Measurements from ENCODE around the gene WWOX.

Gene WWOX

DNA sequence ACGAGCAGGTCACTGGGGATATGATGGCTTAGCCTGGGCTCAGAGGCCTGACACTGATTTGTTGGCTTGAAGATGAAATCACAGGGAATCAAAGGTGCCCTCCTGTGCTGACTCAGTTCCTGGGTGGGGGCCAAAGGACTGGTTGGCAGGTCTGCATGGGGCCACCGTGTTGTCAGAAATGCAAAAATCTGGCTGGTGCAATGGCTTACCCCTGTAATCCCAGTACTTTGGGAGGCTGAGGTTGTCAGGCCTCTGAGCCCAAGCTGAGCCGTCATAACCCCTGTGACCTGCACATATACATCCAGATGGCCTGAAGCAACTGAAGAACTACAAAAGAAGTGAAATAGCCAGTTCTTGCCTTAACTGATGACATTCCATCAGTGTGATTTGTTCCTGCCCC lies 314.2 kb downstream of the WWOX start:
- DNase-seq = no peak

DNA sequence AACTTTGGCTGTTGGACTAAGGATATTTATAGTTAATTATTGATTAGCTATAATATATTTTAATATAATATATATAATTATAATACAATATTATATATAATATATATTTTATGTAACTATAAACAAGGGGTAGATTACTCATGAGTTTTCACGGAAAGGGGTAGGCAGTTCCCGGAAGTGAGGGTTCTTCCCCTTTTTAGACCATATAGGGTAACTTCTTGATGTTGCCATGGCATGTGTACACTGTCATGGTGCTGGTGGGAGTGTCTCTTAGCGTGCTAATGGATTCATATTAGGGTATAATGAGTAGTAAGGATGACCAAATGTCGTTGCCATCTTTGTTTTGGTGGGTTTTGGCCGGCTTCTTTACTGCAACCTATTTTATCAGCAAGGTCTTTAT lies 315.6 kb downstream of the WWOX start:
- DNase-seq = no peak

DNA sequence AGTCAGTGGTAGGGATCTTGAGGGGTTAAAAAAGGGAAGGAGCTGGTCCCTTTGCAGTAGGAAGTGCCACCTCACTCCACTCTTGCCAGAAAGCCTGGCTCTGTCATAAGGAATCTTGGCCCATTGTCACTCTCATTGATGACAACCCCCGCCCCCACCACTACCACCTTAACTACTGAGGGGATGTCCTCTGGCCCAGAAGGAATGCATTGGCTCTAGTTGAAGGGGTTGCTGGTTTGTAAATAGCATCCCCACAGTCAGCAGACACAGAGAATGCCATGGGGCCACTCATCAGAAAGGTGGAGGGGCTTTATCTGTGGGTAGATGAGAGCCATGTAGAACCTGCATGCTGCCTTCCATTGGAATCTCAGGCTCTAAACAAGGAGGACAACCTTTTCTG lies 316.2 kb downstream of the WWOX start:
- DNase-seq = no peak

DNA sequence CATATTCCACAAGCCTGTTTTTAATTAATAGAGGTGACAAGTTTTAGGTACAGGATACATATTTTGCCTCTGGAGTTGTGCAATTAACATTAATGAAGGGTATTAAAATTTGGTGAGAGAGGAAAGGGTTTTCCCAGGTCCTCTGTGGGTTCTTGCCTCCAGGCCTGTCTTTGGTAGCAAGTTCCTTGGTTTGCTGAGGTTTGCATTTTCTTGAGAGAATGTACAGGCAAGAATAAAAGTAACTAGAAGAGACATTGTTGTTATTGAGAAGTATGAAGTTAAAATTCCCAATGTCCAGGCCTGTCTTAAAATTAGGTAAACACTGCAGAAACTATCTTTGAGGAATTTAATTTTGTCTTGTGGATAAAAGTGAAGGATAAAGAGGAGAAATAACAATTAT lies 316.9 kb downstream of the WWOX start:
- DNase-seq = no peak

DNA sequence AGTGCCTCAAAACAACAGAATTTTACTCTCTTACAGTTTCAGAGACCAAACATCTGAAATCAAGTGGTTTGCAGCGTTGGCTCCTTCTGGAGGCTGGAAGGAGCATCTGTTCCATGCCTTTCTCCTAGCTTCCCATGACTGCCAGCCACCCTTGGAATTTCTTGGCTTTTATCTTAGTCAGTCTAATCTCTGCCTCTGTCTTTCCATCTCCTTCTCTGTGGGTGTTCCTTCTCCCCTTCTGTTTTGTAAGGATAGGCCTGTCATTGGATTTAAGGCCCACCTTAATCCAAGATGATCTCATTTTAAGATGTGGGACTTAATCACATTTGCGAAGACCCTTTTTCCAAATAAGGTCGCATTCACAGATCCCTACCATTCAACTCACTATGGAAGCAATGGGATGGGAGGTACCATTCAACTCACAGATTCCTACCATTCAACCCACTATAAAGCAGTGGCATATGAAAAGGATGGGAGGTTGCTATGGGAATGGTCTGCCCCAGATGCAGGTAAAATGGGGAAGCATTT lies 321.8 kb downstream of the WWOX start:
- no peak for DNase-seq

DNA sequence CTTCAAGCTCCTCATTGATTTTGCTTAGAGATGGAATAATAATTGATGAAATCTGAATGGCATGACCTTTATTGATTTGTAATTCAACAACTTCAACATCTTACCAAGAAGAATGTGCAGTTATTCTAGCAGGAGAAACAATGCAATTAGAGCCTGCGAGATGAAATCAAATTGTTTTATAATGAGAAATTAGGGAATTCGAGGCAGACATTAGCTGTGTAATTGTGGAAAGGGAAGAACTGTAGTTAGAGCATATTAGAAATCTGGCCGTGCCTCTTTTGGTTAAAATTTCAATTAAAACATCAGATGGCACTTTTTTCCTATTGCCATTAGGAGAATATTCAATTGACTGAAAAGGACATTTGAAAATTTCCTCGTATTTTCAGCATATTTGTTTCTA lies 325.8 kb downstream of the WWOX start:
- DNase-seq = no peak

DNA sequence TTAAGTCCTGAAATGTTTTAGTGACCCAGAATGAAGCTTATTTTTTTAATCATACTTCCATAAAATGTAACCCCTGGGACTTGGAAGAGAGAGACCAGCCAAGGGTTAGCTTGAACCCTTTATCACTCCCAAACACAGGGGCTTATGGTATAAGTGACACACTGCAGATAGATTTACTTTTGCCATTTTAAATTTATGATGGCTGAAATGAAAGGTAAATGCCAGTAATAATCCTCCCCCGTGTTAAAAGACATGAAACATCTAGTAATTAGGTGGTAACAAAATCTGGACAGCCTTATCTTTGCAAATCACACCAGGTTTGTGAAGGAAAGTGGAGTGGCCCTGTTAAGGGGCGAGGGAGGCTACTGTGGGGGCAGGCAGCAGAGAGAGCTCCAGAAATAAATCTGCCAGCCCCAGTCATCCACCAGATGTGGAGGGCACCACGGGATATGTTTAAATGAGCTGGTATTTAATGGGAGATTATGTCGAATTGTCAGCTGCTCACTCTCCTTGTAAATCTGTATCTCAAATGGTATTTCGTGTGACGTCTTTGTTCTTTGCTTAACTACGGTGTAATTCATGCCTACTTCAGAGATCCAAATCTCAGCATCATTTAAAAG lies 326.5 kb downstream of the WWOX start:
- no peak for DNase-seq

DNA sequence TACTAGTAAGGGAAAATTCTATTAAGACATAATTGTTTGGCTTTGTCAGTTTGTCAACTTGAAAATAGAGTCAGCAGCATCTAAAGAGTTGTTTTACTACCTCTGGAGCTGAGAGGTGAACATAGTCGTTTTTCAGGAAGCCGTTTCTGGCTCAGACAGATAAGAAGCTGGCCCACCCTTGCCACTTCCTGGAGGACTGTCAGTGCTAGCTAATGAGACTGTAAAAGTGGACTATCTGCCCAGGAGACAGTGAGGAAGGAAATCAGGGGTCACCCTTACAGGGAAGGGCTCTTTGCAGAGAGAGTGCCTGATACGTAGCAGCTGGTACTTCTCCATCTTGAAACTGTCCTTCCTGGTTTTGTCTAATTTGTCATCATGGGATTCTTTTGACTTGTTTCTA lies 328.7 kb downstream of the WWOX start:
- DNase-seq = no peak

DNA sequence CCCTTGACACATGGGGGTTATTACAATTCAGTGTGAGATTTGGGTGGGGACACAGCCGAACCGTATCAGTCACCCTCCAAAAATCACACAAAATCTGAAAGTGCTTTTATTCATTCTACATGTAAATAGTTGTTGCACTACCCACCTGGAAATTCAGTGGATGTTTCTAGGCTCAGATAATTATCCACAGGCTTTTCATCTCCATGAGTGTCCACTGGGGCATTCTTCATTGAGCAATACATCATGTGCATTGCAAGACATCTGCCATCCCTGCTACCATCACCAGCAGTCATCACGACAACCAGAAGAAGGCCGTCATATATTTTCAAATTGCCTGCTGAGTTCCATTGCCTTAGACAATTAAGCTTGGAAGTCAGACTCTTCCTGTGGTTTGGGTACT lies 330.8 kb downstream of the WWOX start:
- DNase-seq = no peak

DNA sequence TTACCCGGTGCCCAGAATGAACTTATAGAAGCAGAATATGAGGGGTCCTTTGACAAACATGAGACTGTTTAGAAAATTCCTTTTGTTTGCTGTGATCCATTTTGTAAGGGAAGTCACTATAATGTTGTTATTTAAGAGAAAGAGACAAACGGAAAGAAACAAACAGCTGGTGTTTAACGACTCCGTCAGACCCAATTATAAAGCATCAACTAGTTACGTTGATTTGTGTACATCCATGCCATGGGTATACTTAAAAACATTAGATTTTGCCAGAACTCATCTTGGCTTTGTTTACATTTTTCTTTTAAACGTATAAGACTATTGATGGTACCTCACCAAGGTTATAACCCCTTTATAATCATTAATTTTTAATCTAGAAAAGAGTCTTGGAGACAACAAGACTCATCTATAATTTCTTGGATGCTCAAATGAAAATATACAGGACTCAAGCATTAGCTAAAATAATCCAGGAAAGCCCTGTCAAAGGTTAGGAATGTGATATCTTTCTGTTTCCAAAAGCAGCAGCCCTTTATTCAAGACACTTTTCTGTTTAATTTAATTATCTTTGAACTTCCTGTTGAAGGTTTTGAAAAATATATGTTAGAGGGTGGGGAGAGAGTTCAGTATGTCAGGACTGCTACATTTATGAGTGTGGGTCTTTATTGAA lies 331.7 kb downstream of the WWOX start:
- no peak for DNase-seq

DNA sequence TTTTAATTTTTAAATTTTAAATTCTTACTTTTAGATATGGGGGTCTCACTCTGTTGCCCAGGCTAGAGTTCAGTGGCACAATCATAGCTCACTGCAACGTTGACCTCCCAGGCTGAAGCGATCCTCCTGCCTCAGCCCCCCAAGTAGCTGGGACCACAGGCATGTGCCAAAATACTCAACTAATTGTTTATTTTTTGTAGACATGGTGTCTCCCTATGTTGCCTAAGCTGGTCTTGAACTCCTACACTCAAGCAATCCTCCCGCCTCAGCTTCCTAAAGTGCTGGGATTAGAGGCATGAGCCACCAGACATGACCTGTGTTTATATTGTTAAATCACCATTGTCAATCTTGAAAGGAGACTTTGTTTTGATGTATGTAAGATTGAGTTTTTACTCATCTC lies 332.2 kb downstream of the WWOX start:
- no peak for DNase-seq

DNA sequence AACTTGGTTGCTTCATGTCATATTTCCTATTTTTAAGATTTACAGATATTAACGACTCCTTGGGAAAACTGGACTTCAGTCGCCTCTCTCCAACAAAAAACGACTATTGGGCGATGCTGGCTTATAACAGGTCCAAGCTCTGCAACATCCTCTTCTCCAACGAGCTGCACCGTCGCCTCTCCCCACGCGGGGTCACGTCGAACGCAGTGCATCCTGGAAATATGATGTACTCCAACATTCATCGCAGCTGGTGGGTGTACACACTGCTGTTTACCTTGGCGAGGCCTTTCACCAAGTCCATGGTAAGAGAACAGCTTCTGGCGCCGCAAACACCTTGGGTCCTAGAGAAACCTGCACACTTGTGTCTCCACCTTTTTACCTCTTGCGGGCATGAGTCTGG lies 333.0 kb downstream of the WWOX start:
- no peak for DNase-seq

DNA sequence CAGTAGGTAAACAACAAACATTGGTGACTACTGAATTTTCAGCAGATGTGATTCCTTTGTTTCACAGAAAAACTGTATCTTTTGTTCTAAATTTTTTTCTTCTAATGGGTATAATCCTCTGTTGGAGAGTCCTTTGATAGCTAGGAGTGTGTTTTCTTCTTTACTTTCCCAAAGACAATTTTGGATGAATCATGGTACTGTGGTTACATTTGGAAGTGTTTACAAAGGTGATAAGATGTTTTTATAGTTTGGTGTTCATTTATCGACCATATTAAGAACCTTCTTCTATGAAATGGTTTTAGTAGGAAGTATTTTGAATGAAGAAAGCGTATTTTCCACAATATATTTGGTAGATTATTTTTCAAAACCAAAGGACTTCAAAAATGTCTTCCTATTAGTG lies 333.7 kb downstream of the WWOX start:
- DNase-seq = no peak

DNA sequence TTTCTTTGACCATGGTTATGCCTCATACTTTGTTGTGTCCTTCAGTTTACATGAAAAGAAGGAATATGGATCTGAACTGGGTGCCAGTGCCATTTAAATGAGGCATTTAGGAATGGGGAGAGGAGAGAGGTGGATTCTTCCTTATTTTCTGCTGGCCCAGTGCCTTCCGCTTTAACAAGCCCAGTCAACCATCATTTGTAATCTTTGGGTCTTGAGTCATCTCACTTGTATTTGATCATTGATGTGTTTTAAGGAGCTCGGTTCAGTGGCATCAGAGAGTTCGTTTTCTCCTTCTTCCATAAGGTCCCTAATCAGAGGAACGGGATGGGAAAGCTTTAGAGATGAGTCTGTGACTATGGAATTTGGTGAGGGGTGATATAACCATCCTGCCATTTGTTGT lies 334.9 kb downstream of the WWOX start:
- DNase-seq = no peak

DNA sequence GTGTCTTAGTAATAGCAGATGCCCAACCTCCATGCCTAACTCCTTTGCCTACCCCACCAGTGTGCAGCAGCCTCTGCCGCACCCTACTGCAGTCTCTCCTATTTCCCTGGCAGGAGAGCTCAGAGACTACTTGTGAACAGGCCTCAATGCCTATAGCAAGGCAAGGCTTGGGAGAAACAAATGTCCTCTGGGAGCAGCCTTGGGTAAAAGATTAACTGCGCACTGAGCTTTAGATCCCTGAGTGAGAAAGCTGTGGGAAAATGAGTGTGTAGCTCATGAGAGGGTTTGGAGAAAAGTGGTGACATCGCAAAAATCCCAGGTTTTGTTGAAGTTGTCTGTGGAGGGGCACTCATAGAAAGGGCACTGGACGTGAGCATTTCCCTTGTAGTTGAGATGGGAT lies 335.8 kb downstream of the WWOX start:
- DNase-seq = no peak

DNA sequence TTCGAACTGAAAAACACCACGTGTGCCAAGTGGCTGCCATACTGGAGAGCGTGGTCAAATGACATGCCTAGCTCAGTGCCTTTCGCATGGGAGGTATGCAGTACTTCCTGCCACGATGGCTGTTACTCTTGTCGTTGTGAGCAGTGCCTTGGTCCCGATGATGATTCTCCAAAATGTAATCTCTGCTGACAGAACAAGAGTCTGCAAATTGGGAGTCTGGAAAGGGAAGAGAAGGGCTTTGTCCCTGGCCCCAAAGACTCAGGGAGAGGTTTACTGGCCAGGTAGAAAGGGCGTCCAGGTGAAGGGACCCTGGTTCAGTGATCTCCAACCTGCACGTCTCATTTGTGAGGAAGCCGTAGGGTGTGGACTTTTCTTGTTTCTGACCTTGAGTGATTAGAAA lies 336.6 kb downstream of the WWOX start:
- no peak for DNase-seq

DNA sequence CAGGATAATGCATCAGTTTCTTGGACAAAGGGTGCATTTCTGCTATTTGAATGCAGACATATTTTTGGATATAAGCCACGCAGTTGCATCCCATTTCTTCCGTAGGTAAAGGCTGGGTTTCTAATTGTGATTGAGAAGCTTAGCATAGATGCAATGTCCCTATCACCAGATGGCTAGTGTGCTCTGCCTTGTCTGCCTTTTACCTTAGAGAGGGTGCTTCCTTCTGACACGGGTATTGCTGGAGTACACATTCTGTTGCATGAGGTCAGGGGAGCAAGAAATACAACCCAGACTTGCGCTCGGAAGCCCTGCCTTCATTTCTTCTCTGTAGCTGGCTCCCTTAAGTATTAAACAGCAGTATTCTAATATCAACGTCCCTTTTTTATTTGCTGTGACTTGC lies 337.4 kb downstream of the WWOX start:
- DNase-seq = no peak

DNA sequence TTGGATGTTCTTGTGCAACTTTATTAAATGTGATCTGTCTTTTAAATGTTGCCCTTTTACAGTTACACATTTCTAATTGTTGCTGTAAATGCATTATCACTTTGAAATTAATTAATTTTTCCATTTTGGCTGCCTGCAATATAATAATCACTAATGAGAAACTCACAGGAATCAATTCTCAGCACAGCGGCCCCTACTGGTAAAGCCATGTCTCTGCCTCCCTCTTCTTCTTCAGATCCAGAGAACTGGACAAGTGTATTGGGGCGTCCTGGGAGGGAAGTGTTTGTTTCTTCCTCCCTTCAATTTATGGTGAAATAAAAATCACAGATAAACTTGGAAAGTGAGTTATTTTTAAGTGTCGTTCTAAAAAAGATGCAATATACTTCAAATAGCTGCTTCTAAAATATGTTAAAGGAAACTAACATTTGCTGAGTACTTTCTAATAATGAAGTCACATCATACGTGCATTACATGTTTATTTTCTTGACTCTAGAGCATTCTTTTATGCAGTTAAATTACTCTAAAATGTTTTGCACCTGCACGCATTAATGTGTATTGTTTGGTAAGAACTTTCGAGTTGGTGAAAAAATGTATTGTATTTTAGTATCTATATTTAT lies 338.0 kb downstream of the WWOX start:
- no peak for DNase-seq

DNA sequence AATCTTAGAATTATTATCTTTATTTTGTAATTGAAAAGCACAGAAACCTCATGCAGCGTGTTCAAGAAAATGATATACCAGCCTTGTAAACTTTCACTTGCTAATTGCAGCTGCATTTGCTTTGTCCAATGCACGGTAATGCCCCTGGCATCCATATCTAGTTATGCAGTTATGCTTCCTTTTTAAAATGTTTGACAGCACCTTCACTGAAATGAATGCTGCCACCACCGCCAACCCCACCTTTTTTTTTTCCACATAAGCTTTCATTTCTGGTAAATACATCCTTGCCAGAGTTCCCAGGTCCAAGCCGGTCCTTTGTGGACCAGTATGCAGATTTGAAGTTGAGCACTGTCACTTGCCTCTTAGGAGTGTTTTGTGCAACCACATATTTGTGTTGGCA lies 338.8 kb downstream of the WWOX start:
- no peak for DNase-seq

DNA sequence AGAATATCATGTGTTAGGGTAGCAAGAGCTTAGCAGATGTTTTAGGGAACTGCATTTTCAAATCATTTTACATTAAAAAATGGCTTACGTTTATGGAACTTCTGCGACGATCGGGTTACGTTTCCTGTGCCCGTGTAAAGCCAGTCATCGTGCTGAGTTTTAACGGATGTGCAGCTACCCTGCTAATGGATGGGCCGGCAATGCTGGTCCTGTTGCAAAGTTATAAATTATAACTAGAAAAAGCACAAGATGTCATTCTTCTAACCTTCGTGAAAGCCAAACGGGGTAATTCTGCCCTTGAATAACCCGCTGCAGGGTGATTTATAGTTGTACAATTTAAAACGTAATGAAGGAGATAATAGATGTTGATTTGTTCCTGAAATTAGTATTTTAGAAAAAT lies 339.2 kb downstream of the WWOX start:
- no peak for DNase-seq

DNA sequence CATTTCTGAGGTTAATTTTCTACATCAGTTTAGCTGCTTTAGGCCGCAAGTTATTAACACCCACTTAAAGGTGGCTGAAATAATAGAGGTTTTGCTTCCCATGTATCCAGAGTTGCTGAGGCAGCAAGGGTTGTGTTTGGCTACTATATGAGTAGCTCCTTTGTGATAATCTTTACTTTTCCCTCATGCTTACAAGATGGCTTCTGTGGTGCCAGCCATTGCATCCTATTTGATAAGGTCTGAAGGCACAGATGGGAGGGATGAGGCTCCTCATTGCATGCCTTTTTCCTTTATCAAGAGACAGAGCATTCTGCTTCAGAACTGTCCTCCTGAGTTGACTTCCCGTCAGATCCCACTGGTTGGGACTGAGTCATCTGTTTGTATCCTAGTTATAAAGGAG lies 340.2 kb downstream of the WWOX start:
- no peak for DNase-seq

DNA sequence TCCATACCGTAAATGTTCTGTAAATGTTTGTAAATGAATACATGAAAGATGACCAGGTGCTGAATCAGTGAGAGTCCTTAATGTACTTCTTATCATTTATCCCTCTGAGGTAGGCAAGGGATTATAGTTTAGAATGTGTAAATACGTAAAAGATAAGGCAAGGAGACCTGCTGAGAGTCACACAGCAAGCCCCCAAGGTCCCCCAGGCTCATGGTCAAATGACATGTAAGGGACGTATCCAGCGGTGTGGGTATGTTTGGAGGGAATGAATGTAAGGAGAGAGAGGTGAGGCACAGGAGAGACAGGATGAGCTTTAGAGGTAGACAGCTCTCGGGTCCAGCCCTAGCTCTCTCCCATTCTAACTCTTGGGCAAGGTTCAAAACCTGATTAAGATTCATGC lies 341.8 kb downstream of the WWOX start:
- DNase-seq = no peak

DNA sequence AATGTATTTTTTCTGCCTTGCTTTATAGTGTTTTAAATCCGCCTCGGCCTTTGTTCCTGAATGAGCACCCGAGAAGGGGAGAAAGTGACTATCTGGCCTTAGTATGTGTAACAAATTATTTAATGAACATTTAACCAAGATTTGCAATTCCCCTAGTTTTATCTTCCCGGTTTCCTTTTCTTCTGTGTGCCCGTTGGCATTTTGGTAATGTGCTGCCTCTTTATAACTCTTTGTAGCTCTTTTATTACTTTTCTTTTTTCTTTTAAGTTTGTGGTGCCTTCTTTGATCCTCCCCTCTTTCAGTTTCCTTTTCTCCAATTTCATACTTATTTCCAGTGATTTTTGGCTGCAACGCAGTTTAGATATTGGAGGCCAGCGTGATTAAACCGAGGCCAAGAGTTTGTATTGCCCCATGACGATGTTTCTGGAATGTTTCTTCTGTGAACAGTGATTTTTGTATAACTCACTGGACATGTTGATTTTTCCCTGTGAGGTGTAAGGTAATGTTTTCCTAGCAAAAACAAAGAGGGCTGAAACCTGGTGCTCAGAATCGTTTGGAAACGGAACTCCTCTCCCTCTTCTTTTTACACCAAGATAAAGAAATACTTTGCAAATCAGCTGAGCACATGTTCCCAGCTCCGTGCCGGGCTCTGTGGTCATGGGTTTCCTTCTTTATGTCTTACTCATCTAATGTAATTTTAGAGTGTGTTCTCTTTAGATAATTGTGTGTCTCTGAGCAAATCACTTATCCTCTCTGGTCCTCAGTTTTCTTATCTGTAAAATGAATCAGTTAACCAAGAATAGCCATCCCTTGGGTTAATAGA lies 344.3 kb downstream of the WWOX start:
- DNase-seq = no peak

DNA sequence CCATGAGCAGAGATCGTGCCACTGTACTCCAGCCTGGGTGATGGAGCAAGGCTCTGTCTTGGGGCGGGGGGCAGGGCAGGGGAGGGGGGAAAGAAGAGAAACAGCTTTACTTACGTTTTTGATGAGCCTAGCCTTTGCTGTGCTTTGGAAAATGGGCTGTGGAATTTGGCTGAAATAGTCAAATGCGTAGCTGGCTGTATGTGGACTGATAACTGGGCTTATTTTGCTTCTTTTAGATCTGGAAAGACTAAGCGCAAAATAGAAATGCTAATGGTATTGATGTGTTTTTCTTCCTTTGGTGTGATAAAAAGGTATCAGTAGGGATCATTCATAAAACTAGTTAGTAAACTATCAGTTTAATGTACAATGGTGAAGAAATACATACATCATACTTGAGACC lies 346.4 kb downstream of the WWOX start:
- DNase-seq = no peak
